ENCODE data around the gene PAX6.

Gene PAX6

DNA sequence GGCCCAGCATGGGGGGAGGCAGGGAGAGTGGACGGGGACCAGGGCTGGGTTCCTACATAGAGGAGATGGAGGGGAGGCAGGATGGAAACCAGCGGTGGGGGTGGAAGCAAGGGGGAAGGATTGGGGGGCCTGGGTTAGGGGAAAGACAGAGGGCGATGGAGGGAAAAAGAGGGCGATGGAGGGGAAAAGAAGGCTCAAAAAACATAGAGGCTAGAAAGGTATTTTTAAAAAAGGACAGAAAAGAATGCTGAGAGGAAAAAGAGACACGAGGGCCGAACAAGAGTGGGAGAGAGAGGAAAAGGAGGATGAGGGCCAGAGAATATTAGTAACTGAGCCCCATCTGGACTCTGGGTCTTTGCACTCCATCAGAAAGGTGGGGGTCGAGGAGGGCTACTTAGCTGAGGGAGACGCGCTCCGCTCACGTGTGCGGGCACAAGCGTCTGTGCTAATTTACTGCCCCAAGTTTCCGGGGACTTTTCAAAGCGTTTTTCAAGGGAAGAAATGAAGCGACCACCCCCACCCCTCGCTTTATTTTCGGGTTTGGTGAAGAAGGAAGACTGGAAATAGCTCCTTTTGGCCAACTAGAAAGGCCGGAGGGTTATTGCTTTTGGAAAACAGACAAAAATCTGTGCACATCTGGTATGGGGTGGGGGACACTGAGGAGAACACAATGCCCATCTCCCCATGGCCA lies 14.5 kb downstream of the PAX6 start:
- no peak for DNase-seq

DNA sequence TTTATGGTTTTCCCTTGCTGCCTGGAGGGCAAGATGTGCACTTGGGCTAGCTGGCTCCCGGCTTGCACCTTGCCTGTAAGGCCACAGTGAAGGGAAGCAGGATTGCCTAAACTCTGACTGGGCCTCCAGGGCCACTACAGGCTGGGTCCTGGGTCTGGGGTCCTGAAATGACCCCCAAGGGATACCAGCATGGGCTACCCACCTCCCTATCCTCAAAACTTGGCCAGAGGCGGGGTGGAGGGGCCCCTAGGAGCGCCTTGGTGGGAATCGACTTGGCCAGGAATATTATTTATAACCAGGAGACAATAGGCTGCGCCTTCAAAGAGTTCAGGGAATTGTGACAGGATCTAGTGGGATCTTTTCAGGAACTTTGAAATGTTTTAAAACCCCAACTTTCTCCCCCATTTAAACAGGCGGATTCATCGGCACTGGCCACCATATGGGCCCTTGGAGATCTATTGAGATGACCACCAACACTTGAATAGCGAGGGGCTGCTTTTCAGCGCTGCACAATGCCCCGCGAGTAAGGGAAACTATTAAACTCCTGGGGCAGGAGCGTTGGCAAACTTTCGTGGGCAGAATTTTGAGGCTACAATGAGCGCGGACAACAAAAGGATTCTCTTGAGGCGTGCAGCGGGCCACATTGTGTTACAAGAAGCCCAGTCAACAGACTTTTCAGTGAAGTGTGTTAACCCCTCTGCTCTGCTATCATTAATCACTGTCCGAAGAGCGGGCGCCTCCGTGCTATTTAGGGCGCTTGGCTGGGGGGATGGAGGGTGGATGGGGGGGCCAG lies 15.2 kb downstream of the PAX6 start:
- DNase-seq, result no peak

DNA sequence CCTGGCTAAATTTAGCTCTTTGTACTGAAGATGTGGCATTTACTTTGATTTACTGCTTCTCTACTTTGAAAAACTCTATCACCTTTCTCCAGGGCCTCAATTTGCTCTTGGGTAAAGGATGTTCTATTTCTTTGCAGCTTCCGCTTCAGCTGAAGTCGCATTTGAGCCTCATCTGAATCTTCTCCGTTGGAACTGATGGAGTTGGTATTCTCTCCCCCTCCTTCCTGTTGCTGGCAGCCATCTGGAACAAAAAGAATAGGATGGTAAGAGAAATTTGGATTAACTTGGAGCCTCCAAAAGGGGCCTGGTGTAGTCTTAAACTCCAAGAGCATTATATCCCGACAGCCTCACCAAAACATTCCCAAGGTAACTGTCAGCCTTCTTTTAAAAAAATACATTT lies 16.6 kb downstream of the PAX6 start:
- DNase-seq, result no peak

DNA sequence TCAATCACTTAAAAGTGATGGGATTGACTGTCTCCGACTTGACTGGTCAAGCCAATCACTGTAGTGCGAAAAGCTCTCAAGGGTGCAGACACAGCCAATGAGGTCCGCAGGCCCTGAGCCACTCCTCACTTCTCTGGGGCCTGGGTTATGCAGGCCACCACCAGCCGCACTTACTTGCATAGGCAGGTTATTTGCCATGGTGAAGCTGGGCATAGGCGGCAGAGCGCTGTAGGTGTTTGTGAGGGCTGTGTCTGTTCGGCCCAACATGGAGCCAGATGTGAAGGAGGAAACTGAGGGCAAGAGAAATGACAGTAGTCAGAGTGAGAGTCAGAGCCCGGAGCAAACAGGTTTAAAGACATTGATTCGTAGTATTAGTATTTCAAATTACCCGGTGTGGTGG lies 17.9 kb downstream of the PAX6 start:
- DNase-seq, result no peak

DNA sequence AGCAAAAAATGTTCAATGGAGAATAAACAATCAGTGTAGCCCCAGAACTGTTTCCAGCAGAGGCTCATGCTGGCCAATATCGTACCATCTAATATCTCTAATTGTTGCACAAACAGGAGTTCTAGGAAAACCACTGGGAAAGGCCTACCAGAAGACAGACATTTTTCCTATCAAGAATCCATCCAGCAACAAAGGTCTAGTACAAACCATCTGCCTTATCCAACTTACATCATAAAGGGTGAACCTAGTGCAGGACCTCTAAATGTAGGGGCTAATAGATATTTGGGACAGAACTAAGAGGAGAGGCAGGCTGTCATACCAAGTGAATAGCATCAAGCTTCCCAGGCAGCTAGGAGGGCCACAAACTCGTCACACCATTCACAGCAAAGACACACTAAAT lies 18.7 kb downstream of the PAX6 start:
- no peak for DNase-seq

DNA sequence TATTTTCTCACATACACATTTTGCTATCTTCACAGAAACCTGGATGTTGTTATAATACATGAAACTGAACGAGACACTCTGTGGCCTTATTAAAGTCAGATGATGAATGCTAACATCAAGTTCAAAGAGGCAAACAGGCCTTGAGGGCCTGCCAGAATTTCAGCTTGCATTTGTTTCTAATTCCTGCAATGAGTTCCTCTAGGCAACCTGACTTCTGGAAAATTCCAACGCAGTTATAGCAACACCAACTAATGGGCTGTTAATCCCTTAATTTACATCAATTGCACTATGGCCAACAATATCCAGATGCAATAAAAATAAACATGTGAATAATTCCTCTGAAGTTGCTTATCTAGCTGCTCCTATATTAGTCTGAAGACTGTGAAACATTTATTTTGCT lies 19.1 kb downstream of the PAX6 start:
- no peak for DNase-seq

DNA sequence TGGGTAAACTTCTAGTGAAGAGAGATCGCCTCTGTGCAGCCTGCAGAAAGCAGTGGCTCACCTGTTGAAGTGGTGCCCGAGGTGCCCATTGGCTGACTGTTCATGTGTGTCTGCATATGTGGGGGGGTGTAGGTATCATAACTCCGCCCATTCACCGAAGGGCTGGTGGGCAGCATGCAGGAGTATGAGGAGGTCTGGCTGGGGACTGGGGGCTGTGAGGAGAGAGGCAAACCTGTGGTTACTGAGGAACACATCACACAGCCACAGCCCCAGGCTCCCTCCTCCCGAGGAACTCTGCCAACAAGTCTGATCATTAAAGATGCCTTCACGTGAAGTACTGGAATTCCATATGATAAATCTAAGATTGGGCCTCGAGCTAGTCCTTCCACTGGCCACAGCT lies 20.5 kb downstream of the PAX6 start:
- DNase-seq, result no peak

DNA sequence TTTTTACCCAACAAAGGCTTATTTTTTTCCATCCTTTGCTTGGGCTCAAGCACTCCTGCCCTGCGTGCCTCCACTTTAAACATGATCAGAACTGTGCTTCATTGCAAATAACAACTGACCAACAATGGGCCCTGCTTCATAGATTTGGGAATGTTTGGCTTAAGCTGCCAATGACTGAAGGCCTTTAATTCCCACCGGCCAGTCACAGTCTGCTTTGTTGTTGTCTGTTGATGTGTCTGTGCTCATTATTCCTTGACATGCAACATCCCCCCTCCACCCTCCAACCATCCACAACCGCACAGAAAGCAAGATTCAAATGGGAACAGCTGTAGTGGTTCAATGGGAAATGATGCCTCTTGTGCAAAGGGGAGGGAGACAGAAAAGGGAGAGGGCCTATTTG lies 23.0 kb downstream of the PAX6 start:
- no peak for DNase-seq

DNA sequence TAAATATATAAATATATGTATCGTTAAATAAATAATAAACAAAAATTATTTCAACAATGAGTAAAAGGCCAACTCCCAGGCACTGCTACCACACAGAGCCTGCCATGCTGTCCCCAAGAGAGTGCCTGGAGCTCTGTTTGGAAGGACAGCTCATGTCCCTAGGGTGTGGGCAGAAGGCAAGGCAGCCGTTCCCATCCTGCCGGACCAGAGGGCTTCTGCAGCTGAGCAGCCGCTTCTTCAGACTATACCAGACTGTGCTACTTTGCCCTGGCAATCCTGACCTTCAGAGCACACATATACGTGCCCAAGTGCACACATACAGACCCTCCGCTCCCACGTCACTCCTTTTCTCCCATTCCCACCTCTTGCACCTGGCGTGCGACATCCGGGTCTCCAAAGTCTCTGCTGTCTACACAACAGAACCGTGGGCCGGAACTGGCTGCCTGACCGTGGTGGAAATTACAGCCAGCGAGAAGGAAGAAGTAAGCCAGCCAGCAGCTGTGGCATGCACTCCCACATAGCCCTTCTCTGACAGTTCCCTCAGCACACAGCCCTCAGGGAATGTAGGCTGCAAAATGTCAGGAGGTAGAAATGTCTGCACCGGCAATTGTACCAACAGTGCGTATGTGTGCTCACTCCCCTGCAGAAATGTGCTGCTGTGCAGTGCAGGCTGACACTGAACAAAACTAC lies 24.0 kb downstream of the PAX6 start:
- no peak for DNase-seq

DNA sequence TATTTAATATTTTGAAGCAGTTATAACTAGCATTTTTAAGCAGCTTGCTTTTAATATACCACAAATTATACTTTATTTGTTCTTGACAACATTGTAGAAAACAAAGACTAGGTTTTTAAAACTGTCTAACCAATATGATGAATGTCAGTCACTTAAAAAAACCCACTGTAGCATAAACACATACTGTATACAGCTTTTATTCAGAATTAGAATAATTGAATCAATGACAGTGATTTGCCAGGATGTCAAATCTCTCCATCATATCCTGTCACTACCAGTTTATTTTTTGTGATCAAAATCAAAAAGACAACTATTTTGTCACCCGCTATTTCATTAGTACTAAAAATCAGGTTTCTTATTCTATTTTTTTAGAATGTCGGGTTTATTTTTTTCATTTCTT lies 26.5 kb downstream of the PAX6 start:
- no peak for DNase-seq

DNA sequence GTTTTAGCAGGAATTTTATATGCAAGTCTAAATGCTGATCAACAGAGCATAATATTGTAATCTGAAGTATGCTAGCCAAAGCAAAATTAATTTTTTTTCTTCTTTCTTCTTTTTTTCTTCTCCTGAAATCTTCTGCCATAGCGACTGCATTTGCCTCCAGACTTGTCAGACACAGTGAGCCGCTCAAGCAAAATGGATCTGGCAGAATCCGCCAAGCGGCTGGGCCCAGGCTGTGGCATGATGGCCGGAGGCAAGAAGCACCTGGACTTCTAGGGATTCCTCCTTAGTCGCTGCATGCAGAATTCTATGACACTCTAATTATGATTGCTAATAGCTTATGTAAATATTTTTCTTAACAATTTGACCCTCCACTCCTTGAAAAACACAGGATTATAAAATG lies 27.9 kb downstream of the PAX6 start:
- DNase-seq, result no peak

DNA sequence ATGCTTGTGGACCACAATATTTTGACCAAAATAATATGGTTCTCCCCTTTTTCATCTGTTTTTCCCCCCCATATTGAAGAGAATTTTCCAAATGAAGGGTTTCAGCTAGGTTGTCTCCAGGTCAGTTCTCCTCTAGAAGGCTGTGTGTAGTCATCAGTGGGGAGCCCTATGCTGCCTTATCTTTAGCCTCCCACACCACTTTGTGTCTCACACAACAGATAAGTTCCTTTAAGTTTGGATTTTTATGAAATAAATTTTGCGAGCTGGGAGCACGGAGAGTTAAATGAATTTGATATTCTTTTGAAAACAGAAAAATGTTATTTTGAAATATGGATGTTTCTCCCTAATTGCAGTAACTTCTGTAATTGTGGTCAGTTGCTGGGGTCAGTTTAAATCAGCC lies 28.9 kb downstream of the PAX6 start:
- DNase-seq, result no peak

DNA sequence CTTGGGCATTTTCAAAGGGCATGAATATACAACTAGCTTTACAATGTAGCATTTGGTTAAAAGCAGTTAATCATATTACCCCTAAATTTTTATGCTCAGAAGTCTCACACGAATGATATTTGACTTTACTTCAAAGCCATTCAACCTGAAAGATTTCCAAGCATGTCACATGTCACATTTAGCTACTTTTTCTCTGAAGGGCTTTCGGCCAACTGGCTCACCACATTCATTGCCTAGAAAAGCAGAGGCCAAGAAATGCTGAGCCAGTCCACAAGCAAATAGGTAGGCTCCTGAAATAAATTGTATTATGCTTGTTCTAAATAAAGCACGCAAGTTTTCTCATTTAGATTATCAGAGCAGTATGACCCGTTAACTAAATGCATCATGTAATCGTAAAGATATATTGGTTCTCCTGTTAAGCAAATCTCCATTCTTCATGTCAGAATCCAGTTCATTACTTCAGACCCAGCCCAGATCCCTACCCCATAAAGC lies 30.6 kb downstream of the PAX6 start:
- DNase-seq, result no peak

DNA sequence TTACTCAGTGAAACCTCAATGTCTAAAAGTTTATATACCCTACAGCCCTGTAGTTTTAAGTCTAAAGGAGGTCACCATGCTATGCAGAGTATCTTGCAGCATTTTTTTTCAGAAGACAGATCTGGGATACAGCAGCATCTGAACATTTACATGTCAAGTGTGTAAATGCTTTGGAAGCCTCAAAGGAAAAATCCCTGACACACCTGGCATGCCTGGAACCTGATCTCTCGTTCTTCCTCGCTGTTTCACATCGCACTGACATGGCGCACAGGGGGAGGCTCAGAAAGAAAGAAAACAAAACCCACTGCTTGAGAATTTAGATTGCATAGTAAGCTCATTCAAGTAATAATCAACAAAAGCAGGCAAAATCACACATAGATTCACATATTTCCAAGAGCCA lies 31.0 kb downstream of the PAX6 start:
- no peak for DNase-seq

DNA sequence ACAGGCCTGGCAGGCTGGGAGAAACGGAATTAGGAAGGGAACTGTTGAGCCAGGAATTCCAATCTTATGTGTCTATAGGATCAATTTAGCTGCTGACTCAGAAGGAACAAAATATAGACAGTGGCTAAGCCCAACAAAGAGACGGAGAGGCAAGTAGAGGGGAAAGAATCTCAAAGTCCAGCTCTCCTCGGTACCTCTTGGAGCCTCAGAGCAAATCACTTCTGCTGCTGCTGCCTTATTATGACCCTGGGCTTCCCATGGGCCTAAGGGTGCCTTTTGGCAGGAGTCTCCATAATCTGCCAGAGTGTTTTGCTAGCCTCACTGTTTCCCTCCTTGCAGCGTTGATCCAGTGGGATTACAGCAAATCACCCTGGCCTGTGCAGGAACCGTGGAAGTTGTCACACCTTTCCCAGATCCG lies 31.7 kb downstream of the PAX6 start:
- no peak for DNase-seq

DNA sequence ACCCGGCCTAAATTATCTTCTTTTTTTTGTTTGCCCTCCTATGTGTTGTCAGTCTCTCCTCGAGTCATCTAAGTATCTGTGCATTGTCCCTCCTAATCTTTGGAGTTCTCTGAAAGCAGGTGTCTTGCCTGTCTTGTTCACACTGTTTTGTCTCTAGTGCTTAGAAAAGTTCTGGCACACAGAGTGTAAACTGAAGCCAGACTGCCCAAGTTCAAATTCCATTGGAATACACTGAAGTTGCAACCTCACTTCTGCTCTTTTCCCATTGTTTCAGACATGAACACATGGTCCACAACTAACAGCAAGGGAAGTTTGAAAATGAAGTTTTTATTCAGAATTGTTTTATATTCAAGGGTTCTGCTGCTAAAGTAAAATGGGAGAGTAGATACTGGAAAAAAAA lies 38.7 kb downstream of the PAX6 start:
- no peak for DNase-seq

DNA sequence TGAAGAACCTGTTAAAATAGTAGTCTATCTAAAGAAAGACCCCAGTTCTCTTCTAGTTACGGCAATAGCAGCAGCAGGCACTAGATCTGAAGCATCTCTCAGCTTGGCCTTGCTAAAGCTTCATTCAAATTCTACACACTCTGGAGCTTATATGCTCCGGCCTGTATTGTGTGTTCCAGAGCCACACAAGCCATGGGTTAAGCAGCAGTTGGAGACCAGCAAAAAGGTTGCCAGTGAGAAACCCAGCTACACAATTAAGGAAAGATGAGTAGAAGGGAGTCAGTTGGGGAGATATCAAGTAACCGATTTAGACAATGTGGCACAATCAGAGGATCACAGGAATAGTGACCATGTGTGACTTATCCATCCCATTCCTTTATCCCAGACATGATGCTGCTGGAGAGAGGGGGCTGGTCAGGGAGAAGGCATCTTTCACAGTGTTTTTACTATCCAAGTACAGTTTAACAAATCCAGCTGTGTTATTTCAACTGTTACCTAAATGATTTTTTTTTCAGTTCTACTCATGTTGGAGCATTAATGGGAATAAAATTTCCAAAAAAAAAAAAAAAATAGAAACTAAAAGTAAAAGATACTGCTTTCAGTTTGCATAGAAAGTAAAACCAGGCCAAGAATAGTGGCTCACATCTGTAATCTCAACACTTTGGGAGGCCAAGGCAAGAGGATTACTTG lies 41.0 kb downstream of the PAX6 start:
- no peak for DNase-seq

DNA sequence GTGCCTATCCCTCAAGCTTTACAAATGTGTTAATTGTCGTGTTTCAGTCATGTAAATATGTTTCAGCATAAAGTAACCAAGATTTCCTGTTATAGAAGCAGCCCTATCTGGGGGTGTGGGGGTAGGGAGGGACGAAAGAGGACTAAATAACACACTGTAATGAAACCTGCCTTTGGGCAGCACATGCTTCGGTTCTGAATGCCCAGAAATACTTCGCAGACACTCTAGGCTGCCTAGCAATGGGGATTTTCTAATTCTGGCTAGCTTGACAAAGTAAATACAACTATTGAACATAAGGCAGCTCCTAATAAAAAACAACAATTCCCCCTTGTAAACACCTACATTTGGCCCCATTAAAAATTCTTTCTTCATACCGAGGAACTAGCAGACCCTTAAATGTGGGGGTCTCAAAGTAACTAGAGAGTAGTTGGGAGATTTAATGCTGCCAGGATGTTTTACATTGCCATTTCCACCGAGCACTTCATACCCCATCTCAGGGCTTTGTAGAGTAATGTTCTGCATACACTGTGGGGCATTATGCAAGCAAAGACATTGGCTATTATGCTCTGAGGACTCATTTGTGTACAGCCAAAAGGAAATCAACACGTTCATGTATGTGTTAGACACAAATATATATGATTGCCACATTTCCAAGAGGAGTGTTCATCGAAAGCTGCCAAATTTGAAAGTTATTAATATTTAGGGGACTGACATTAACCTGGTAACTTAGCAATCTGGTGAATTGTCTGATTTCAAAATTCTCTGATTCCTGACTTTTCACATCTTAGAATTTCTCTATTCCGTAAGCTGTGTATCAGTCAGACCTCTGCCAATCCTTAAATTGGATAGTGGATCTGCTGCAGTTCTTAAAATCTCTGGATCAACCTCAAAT lies 42.1 kb downstream of the PAX6 start:
- no peak for DNase-seq

DNA sequence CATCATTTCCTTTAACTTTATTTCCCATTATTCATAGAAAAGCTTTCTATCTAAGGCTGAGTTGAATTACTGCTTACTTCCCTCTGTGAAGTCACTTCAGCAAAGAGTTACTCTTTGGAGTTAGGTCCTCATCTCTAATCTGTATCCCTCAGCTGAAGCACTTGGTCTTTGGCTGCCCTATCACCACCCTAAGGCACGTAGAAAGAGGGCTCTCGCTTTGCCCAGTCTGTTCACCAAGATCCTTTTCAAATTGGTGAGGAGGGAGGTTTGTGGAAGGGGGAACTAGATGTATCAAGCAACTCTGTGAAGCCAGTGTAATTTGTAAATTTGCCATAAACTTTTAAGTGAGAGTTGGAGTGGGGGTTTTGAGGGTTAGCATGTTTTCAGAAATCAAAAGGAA lies 43.4 kb downstream of the PAX6 start:
- no peak for DNase-seq

DNA sequence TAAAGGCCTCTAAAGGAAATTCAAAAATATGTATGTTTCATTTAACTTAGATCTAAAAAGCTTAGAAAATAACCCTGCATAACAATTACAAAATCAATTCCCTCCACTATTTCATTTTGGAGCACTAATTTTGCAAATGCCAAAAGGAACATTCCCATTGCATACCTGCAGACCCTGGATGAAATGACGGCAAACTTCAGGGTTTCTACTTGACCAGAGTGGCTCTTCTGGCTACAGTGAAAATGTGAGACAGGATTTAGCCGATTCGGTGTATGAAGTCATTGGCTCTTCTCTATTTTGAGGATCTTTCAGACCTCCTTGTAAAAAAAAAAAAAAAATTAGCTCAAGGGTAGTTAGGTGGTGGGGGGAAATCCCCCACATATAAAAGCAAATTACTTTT lies 44.1 kb downstream of the PAX6 start:
- no peak for DNase-seq

DNA sequence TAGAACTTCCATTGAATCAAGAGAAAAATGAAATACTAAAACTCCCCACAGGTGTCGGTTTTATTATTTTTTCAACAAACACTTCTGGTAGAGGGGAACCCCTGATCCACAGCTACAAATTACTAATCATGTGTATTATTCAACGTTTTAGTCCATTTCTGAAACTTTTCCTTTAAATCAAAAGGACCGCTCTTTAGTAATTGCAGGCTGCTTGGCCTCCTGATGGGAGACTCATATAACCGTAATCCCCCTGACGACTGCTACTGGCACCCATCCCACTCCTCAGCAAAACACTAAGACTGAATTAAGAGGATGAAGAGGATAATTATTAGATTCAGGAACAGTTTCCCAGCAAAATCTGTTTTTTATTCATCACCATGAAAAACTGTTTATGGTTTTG lies 46.4 kb downstream of the PAX6 start:
- DNase-seq, result no peak

DNA sequence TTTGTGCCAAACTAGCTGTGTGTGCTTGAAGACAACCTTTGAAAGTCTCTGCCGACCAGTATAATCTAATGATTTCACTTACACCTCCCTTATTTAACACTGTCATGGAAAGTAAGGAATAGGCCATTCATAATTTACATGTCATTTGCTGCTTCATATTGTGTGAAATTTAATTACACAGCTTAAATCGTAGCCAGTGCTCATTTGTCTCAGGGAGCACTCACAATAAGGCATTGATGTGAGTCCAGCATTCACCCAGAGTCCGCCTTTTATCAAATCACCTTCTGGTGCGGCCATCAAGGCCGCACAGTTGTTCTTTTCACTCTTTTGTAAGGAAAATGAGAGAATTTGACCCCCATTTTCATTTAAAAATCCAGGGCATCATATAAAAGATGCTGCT lies 46.9 kb downstream of the PAX6 start:
- DNase-seq, result no peak

Measured in AML-193 (cell line).